Astrocyte of the cerebellum (primary cell): Measurements from ENCODE around the gene MATN4.

Experiments used
- DNase-seq: peaks from one replicate; pipeline ENCODE4 v3.0.0-alpha.2; 2011; ENCODE audit warnings: low read depth
- H3K4me3 ChIP-seq: 2 replicates; pipeline ENCODE4 v1.5.1; 2011; ENCODE audit warnings: mild to moderate bottlenecking, low read depth, low read length, moderate library complexity
- in situ Hi-C: cut with HindIII; loops from 2 replicates; pipeline ENCODE4 v1.10.0; 2017; ENCODE audit warnings: low sequenced_read_pairs
- TF ChIP-seq, protein P1 (sequence below): IDR thresholded peaks from 2 replicates; pipeline ENCODE4 v1.5.1; 2012; ENCODE audit warnings: low read length, low read depth, moderate library complexity, mild to moderate bottlenecking; ENCODE audit errors: missing control alignments

MATN4 gene

DNA sequence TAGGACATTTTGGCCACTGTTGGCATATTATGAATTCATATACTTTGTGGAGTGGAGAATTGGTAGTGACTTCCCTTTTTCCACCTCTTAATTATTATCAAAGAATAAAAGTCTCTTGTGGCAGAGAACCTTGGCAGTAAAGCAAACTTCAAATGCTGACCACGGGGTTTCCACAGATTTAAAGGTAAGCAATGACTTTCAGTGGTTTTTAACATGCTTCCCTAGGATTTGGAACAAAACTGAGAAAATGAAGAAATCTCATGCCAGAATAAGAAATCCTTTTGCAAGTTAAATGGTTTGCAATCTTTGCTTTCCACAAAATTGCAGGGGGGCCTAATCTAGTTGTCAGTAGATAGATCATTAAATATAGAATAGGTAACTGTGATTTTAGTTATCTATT, 42.1 kb upstream of the MATN4 start:
- DNase-seq = peak; percentile 65
- no peak overlapping the region for H3K4me3 ChIP-seq
- in situ Hi-C loops = no loop called here
- TF ChIP-seq, protein P1, sequence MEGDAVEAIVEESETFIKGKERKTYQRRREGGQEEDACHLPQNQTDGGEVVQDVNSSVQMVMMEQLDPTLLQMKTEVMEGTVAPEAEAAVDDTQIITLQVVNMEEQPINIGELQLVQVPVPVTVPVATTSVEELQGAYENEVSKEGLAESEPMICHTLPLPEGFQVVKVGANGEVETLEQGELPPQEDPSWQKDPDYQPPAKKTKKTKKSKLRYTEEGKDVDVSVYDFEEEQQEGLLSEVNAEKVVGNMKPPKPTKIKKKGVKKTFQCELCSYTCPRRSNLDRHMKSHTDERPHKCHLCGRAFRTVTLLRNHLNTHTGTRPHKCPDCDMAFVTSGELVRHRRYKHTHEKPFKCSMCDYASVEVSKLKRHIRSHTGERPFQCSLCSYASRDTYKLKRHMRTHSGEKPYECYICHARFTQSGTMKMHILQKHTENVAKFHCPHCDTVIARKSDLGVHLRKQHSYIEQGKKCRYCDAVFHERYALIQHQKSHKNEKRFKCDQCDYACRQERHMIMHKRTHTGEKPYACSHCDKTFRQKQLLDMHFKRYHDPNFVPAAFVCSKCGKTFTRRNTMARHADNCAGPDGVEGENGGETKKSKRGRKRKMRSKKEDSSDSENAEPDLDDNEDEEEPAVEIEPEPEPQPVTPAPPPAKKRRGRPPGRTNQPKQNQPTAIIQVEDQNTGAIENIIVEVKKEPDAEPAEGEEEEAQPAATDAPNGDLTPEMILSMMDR = no peak

DNA sequence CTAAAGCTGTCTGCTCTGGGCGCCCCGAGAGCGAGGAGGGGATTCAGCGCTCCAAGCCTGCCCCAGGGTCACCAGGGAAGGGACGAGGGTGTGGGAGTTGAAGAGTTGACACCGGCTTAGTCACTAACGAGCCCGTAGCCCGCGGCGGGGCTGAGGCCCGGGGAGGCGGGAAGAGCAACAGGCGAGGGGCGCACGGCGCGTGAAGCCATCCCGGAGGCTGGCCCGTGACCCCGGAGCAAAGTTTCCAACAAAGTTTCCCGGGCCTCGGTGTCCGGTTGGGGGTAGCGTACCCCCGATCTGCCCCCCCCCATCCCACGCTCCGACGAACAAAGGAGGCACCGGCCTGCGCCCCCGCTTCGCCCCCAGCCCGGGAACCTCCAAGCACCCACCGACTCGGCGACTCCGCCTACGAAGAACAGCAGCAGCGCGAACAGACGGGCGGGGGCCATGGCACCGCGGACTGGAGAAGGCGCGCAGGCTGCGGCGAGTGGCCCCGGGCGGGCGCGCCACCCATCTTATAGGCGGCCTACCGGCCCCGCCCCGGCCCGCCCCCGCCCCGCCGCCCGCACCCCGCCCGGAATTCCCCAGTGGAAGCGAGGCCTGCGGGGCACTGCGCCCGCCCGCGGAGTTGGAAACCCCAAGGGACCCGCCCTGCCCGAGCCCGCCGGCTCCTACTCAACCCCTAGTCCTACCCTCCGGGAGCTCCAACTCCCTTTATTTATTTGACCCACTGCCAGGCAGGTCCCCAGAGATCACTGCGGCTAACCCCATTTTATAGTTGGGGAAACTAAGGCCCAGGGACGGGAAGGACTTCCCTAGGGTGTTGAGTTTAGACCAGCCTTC, 40.1 kb upstream of the MATN4 start, which contains the start of gene SDC4:
Gene SDC4 (minus strand): TSS at position 489 of the 843 bp plus-strand sequence. CDS start 40 bp downstream, at position 449.
- peak within 1 kb of the TSS; percentile 90 for H3K4me3 ChIP-seq
- TF ChIP-seq, protein P1 = no peak
- DNase-seq = no peak
- in situ Hi-C loops = no loop called here

DNA sequence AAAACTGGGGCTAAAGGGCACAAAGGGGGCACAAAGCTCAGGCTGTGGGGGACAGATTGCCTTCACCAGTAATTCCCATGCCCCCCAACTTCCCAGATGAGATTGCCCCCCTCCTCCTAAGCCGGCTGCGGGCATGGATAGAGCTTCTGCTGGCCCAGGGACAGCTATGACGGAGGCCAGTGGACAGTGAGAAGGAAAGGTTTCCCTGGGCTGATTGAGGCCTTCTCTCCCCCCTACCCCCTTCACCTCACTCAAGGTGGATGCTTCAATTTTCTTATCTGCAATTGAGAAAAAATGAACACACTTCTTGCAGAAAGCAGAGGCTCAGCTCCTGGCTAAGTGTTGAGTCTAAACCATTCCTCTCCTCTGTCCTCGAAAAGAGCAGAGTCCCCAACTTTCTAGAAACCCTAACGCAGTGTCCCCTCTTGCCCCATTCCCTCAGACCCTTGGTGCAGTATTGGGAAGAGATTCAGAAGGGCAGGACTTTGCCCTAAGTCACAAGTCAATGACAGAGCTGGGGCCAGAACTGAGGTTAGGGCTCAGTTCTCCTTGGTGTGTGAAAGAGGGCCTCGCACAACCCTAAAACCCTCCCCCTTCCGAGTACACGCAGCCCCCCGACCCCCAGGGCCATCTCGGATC, 39.3 kb upstream of the MATN4 start:
- TF ChIP-seq, protein P1 = no peak
- peak overlapping the region; percentile 90 for H3K4me3 ChIP-seq

DNA sequence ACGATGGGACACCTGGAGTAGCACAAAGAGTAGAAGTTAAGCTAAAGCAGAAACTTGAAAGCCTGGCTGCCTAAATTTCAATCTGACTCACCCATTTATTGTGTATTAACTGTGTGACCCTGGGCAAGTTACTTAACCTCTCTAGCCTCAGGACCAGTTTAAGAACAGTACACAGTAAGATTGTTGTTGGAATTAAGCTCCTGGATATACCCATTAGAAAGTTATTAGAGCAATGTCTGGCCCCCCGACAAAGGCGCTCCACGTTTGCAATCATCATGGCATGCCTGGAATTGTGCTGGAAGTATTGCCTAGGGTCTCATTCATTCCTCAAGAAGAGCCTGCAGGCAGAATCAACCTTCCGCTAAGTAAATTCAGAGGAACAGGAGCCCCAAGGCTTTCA, 38.8 kb upstream of the MATN4 start:
- TF ChIP-seq, protein P1 = no peak
- in situ Hi-C loops = no loop called here
- H3K4me3 ChIP-seq = peak overlapping the region; percentile 90
- DNase-seq = no peak

More for the DNA sequence above, 39.3 kb upstream of the MATN4 start:
- no peak for DNase-seq
- in situ Hi-C loops = no loop called here

DNA sequence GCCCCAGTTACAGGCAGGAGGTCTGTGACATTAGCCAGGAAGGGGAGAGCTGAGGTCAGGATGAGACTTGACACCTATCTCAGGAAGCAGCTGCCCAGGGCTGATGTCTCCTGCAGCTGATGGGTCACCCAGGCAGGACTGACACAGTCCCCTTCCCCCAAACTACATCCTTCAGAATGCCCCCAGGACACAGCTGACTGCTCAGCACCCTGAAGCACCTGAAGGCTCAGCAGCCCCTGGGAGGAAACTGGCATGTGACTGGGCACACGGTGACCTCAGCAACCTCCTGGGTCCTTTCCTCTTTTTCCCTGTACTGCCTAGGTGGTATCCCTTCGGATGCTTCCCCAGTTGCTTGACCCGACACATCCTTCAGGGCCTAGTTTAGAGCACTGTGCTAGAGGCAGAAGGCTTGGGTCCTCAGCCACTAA, 38.2 kb upstream of the MATN4 start:
- no peak for DNase-seq
- peak overlapping the region; percentile 90 for H3K4me3 ChIP-seq
- in situ Hi-C loops = no loop called here
- TF ChIP-seq, protein P1 = no peak

DNA sequence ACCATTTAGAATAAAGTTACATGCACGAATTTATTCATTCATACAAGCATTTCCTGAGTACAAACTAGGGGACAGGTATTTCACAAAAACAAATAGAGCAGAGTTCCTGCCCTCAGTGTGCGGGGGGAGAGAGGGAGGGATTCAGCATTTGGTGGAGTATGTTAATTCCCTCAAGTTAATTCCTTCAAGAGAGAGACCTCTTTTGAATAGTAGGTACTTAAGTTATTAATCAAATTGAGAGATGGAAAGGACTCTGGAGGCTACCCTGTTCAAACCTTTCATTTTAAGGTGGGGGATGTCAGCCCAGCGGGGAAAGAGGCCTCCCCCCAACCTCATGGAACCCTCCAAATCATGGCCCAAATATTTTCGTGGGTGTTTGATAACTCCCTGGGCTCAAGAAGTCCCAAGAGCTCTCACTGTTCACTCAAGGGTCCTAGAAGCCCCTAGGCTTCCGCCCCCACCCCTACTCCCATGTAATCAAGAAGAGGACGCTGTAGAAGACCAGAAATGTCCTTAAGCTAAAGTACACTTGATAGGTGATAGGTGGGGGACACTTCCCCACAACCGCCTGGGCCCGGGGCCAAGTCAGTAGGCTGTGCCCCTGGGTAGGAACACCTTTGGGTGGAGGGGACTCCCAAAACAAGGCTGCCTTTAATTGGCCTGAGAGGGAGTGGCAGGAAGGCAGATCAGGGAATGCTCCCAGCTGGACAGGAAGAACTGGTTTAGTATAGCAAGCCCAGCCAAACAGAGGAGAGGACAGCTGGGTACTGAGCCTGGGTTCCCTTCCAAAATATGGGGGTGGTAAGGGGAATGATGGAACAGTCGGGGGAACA, 37.2 kb upstream of the MATN4 start:
- in situ Hi-C loops = no loop called here
- DNase-seq = no peak
- H3K4me3 ChIP-seq = peak overlapping the region; percentile 90
- TF ChIP-seq, protein P1 = no peak
